BJ (cell line): Measurements from ENCODE around the gene ADCY9. TPM values are rescaled to one million over a fixed set of nuclear protein-coding genes. Genes with fewer than 3 reads are reported as not detected.

ENCODE experiments used
- CTCF ChIA-PET: fragments of 350-600 bp; formaldehyde crosslinking; extraction: SDS; loops from one replicate; lab custom pipeline; 2021; ENCODE audit warnings: antibody characterized with exemption, inconsistent platforms; lab: Yijun Ruan, JAX
- POLR2A ChIA-PET: fragments of 300-600 bp; sonication (Branson Sonifier 250); formaldehyde crosslinking; extraction: SDS; loops from one replicate; lab custom pipeline; 2021; ENCODE audit warnings: antibody characterized with exemption; lab: Charles Lee
- DNase-seq: peaks from one replicate; pipeline ENCODE4 v3.0.0-alpha.2; 2011; ENCODE audit warnings: low read depth
- H3K27me3 ChIP-seq: 2 replicates; pipeline ENCODE4 v1.6.0; 2011; ENCODE audit warnings: low read length; ENCODE audit not compliant: control insufficient read depth, insufficient read depth
- H3K36me3 ChIP-seq: 2 replicates; pipeline ENCODE4 v1.5.1; 2011; ENCODE audit warnings: low read length; ENCODE audit not compliant: control insufficient read depth, insufficient read depth
- H3K4me3 ChIP-seq: 2 replicates; pipeline ENCODE4 v1.5.1; 2011; ENCODE audit warnings: low read depth, mild to moderate bottlenecking, control low read depth, low read length
- polyA plus RNA-seq: library from polyadenylated mRNA; depleted of rRNA; stranded (reverse); fragments of >200 nt; gene quantifications from 2 replicates; pipeline ENCODE4 v1.2.3, GENCODE V29; 2011
- TF ChIP-seq, protein P1 (sequence below): IDR thresholded peaks from 2 replicates; pipeline ENCODE4 v1.5.1; 2011; ENCODE audit warnings: low read depth, mild to moderate bottlenecking, control low read depth, inconsistent platforms, low read length, moderate library complexity; ENCODE audit not compliant: insufficient read depth

ADCY9 gene
- polyA plus RNA-seq, 1 experiment, result 28.2 TPM

DNA sequence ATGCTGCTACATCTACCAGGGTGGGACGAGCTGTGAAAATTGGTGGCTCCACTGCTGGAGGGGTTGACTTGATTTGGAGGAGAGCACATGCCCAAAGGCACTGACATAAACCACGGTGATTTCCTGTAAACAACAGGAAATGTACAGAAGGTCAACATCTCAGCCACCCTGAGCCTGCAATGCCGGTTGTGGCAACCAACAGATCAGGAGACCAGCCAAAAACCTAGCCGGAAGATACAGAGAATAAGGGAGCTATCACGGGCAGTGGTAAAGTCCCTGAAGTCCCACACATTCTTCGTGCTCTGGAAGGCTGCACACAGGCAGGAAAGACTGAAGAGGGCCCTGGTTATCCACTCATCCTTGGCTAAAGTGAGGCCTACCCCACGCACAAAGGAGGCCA is 56.2 kb downstream of the ADCY9 start:
- Histone ChIP-seq H3K36me3 (no peaks in the 10 kb centered on the region), H3K4me3 (no peak overlapping the region), H3K27me3 (no peaks in the 10 kb centered on the region)
- no peak for DNase-seq
- TF ChIP-seq, protein P1, sequence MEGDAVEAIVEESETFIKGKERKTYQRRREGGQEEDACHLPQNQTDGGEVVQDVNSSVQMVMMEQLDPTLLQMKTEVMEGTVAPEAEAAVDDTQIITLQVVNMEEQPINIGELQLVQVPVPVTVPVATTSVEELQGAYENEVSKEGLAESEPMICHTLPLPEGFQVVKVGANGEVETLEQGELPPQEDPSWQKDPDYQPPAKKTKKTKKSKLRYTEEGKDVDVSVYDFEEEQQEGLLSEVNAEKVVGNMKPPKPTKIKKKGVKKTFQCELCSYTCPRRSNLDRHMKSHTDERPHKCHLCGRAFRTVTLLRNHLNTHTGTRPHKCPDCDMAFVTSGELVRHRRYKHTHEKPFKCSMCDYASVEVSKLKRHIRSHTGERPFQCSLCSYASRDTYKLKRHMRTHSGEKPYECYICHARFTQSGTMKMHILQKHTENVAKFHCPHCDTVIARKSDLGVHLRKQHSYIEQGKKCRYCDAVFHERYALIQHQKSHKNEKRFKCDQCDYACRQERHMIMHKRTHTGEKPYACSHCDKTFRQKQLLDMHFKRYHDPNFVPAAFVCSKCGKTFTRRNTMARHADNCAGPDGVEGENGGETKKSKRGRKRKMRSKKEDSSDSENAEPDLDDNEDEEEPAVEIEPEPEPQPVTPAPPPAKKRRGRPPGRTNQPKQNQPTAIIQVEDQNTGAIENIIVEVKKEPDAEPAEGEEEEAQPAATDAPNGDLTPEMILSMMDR, result no peak
- ChIA-PET CTCF (no interaction called here), POLR2A (no interaction called here)

DNA sequence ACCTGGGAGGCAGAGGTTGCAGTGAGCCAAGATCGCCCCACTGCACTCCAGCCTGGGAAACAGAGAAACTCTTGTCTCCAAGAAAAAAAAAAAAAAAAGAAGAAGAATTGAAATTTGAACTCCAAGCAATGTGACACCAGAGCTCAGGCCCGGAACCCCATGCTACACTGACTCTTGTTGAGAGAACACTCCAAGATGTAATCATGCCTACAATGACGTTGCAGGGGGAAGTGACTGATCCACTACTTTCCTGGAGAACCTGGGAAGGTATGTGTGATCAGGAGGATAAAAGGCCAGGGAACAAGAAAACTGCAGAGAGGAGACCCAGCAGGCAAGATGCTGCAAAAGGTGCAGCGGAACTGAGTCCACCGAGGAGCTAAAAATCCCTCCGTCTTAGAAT is 57.9 kb downstream of the ADCY9 start:
- H3K27me3 ChIP-seq, result no peaks in the 10 kb centered on the region
- TF ChIP-seq, protein P1, result no peak
- no peaks in the 10 kb centered on the region for H3K36me3 ChIP-seq
- no peak for DNase-seq
- ChIA-PET POLR2A (interaction anchor here (0.7 kb wide), 1 partner anchor 135 kb away, joined by 10 read pairs; no protein-coding TSS in a partner anchor), CTCF (no interaction called here)
- no peak overlapping the region for H3K4me3 ChIP-seq

DNA sequence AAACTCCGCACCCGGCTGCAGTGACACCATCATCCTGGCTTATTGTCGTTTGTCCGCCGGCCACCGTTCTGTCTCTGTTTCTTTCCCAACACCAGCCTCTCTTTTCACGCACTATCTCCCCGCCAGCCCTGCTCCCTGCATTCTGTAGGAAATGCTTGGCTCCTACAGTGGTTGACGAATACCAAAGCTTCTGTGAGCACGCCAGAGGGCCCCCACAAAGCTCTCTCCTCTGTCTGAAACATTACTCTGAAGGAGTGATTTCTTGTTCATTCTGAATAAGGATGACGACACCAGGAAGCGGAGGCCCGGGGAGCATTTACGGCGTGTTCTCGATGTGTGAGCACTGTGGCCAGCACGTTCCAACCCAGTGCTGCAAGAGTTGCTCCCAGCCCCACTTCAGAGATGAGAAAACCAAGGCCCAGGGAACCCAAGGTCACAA is 58.8 kb downstream of the ADCY9 start:
- ChIA-PET CTCF (no interaction called here), POLR2A (no interaction called here)
- Histone ChIP-seq H3K4me3 (no peak overlapping the region), H3K27me3 (no peaks in the 10 kb centered on the region), H3K36me3 (no peaks in the 10 kb centered on the region)
- no peak for DNase-seq
- TF ChIP-seq, protein P1, result no peak

DNA sequence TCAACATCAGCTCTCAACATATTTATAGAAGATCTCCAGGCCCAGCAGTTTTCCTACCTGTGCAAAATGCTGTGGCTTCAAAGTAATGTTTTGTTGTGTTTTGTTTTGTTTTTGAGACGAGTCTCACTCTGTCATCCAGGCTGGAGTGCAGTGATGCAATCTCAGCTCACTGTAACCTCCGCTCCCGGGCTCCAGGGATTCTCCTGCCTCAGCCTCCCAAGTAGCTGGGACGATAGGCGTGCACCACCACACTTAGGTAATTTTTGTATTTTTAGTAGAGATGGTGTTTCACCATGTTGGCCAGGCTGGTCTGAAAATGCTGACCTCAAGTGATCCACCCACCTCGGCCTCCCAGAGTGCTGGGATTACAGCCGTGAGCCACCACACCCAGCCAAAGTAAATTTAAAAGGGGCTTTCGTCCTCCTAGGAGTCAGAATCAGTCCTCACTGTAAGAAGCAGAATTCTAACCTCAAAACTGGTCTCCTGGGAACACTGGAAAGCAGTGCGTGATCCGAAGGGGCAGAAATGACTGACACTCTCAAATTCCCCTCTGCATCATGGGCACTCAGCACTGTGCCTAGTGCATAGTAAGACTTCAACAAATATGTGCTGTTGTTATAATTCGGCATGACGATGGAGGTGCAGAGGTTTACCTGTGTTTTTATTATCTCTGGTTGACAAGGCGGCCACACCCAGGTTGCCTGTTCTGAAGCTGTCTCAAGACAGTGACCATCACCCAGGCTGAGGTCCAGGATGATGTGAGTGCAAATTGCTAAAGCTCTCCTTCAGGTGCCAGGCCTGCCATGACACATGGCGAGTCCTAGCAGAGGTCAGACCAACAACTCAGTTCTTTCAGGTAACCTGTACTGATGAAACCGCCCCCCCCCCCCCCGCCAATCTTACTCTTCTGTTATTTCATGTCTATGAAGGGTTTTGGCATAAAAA is 59.8 kb downstream of the ADCY9 start:
- Histone ChIP-seq H3K4me3 (no peak overlapping the region), H3K27me3 (no peaks in the 10 kb centered on the region), H3K36me3 (no peaks in the 10 kb centered on the region)
- ChIA-PET CTCF (no interaction called here), POLR2A (interaction anchor here (0.6 kb wide), 1 partner anchor 40 kb away, joined by 5 read pairs; no protein-coding TSS in a partner anchor)
- DNase-seq, result no peak
- TF ChIP-seq, protein P1, result no peak

DNA sequence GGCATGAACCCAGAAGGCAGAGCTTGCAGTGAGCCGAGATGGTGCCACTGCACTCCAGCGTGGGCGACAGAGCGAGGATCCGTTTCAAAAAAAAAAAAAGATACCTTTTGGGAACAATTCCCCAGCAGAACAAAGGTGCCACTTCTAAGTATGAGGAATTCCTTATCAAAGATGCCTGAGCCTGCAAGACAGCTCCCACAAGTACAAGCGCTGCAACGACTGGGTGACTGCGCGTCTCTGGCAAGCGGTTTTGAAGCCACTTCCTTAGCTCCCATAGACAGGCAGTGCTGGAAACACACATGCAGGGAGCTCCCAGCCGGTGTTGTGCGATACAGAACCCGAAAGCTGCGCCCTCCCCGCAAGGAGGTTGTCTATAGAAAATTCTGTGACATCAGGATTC is 60.5 kb downstream of the ADCY9 start:
- TF ChIP-seq, protein P1, result no peak
- Histone ChIP-seq H3K27me3 (no peaks in the 10 kb centered on the region), H3K36me3 (no peaks in the 10 kb centered on the region), H3K4me3 (no peak overlapping the region)
- ChIA-PET POLR2A (interaction anchor here (0.6 kb wide), 1 partner anchor 41 kb away, joined by 5 read pairs; no protein-coding TSS in a partner anchor), CTCF (no interaction called here)
- no peak for DNase-seq
